A549 (cell line): ENCODE measurements around the gene CACNA1H.

Experiments
- BHLHE40 ChIP-seq: IDR thresholded peaks from 2 replicates; pipeline ENCODE4 v1.6.1; 2012; ENCODE audit warnings: low read depth, low read length, inconsistent platforms
- EP300 ChIP-seq, 2 experiments: fragments of >200 bp; sonication (Bioruptor Twin); formaldehyde crosslinking; IDR thresholded peaks; 2 replicates in 1 of 2; 3 replicates in 1 of 2; pipeline ENCODE4 v1.6.1; 2016 to 2017
- FOSL2 ChIP-seq, 2 experiments: fragments of 450-650 bp in 1 of 2; fragments of >200 bp in 1 of 2; sonication (Bioruptor Twin) in 1 of 2; formaldehyde crosslinking; IDR thresholded peaks; 2 replicates each; pipeline versions ENCODE4 v1.5.0 to v1.6.1; 2016 to 2020; ENCODE audit warnings: mild to moderate bottlenecking in 1 of 2, moderate library complexity in 1 of 2
- HES2 ChIP-seq: fragments of >200 bp; sonication (Bioruptor Twin); formaldehyde crosslinking; IDR thresholded peaks from 2 replicates; pipeline ENCODE4 v1.6.1; 2016
- HOXA7 ChIP-seq: fragments of 250-450 bp; sonication (Bioruptor Pico); IDR thresholded peaks from 2 replicates; pipeline ENCODE4 v1.5.0; 2020; ENCODE audit warnings: mild to moderate bottlenecking, moderate library complexity
- MYC ChIP-seq: IDR thresholded peaks from 2 replicates; pipeline ENCODE4 v1.6.1; 2012; ENCODE audit warnings: mild to moderate bottlenecking, inconsistent platforms, low read length, improper control_type of control experiment, borderline replicate concordance
- POLR2A ChIP-seq: IDR thresholded peaks from 2 replicates; pipeline ENCODE4 v1.6.1; 2012; ENCODE audit warnings: mild to moderate bottlenecking, low read length
- RNF2 ChIP-seq: fragments of 200-600 bp; sonication (generic); IDR thresholded peaks from 2 replicates; pipeline ENCODE4 v1.6.1; 2016; ENCODE audit warnings: low read depth, mild to moderate bottlenecking, antibody characterized with exemption, moderate library complexity, borderline replicate concordance
- TF ChIP-seq, protein P1 (sequence below): fragments of >200 bp; sonication (Bioruptor Twin); formaldehyde crosslinking; IDR thresholded peaks from 3 replicates; pipeline ENCODE4 v1.5.1; 2016

- TF ChIP-seq, protein P1, sequence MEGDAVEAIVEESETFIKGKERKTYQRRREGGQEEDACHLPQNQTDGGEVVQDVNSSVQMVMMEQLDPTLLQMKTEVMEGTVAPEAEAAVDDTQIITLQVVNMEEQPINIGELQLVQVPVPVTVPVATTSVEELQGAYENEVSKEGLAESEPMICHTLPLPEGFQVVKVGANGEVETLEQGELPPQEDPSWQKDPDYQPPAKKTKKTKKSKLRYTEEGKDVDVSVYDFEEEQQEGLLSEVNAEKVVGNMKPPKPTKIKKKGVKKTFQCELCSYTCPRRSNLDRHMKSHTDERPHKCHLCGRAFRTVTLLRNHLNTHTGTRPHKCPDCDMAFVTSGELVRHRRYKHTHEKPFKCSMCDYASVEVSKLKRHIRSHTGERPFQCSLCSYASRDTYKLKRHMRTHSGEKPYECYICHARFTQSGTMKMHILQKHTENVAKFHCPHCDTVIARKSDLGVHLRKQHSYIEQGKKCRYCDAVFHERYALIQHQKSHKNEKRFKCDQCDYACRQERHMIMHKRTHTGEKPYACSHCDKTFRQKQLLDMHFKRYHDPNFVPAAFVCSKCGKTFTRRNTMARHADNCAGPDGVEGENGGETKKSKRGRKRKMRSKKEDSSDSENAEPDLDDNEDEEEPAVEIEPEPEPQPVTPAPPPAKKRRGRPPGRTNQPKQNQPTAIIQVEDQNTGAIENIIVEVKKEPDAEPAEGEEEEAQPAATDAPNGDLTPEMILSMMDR, result no peak
- no peak for TF ChIP-seq HOXA7 (CRISPR knock-in tag)
- no peak for TF ChIP-seq HES2
- TF ChIP-seq EP300 (IDR thresholded peaks at IDR 0.05), result no peak
- TF ChIP-seq POLR2A, result no peak
- no peak for TF ChIP-seq MYC
- no peak for TF ChIP-seq FOSL2 (IDR thresholded peaks at IDR 0.05)
- no peak for TF ChIP-seq FOSL2 (CRISPR knock-in tag; IDR thresholded peaks at IDR 0.05)
- no peak for TF ChIP-seq BHLHE40
- TF ChIP-seq RNF2, result no peak
Observed at GRCh38 chr16:1122398-1122765, 30.5 kb upstream of the CACNA1H start.
